Muscle of leg (tissue), 11 donors: ENCODE measurements around the gene KIRREL2. TPM values are rescaled to one million over a fixed set of nuclear protein-coding genes. Genes with fewer than 3 reads are reported as not detected.
A peak's percentile ranks its signal among the peaks of the same experiment; 100 is the strongest.
"Not testable (repeated sequence)": the region's sequence is repeated elsewhere in the genome, so short reads cannot be mapped to it uniquely, and the experiment has no call there.

Experiments
- DNase-seq: peaks from one replicate; pipeline ENCODE4 v3.0.0; 2013
- H3K27ac ChIP-seq: one replicate; pipeline ENCODE4 v1.5.1; 2013; ENCODE audit warnings: mild to moderate bottlenecking, low read length, control low read depth
- H3K27me3 ChIP-seq: one replicate; pipeline ENCODE4 v1.6.1; 2013; ENCODE audit warnings: low read length; ENCODE audit not compliant: control insufficient read depth, insufficient read depth
- H3K36me3 ChIP-seq: one replicate; pipeline ENCODE4 v1.6.1; 2013; ENCODE audit warnings: low read length; ENCODE audit not compliant: control insufficient read depth, insufficient read depth
- H3K4me1 ChIP-seq: one replicate; pipeline ENCODE4 v1.6.1; 2013; ENCODE audit warnings: low read length; ENCODE audit not compliant: control insufficient read depth, insufficient read depth
- H3K4me3 ChIP-seq: one replicate; pipeline ENCODE4 v1.5.1; 2013; ENCODE audit warnings: low read length, control low read depth
- H3K9me3 ChIP-seq: replicated peaks from 2 replicates; pipeline ENCODE4 v1.6.1; 2013; ENCODE audit warnings: low read depth, low read length; ENCODE audit not compliant: control insufficient read depth
- WGBS: methylation state at CpG from one replicate; pipeline ENCODE4 v1.1.5; 2013; ENCODE audit warnings: missing lambda C conversion rate; ENCODE audit not compliant: insufficient coverage; 5-methylcytosine and 5-hydroxymethylcytosine counted together
- polyA plus RNA-seq, 8 donors: library from polyadenylated mRNA; unstranded; fragments of 120-200 nt; gene quantifications; one replicate each; pipeline versions ENCODE4 v1.2.1 to v1.2.3, GENCODE V29; 2013; ENCODE audit warnings: inconsistent platforms in 1 of 8, low replicate concordance in 1 of 8; ENCODE audit not compliant: insufficient read length in 8 of 8, insufficient read depth in 1 of 8
- total RNA-seq: library from RNA; stranded (reverse); fragments of 120-200 nt; gene quantifications from one replicate; pipeline ENCODE4 v1.2.4, GENCODE V29; 2013

KIRREL2 gene
- total and polyA plus RNA-seq, 9 donors: 0.28 to 1.0 (median 0.48) TPM

- Histone ChIP-seq H3K4me3 (peak overlapping the region; percentile 21), H3K4me1 (peaks cover 20% of the 10 kb centered on the region), H3K9me3 (no peaks in the 10 kb centered on the region), H3K27me3 (peaks cover 41% of the 10 kb centered on the region), H3K36me3 (no peaks in the 10 kb centered on the region), H3K27ac (no peak overlapping the region)
- WGBS: 0% methylated on average over 10 of the region's 15 CpGs
- no peak for DNase-seq
These were observed 12.2 kb downstream of the KIRREL2 start for GRCh38 chr19:35868823-35869326.

GRCh38 chr19:35869327-35870123 lies 12.8 kb downstream of the KIRREL2 start:
- DNase-seq: peak; percentile 59
- Histone ChIP-seq H3K36me3 (no peaks in the 10 kb centered on the region), H3K27me3 (peaks cover 38% of the 10 kb centered on the region), H3K9me3 (no peaks in the 10 kb centered on the region), H3K4me1 (peaks cover 20% of the 10 kb centered on the region), H3K4me3 (peak overlapping the region; percentile 4), H3K27ac (no peak overlapping the region)
- WGBS: 1% methylated on average over 48 of the region's 51 CpGs

- not testable (repeated sequence) for DNase-seq, H3K27ac ChIP-seq, H3K4me3 ChIP-seq, H3K9me3 ChIP-seq, H3K36me3 ChIP-seq
- H3K27me3 ChIP-seq: peaks cover 38% of the 10 kb centered on the region
- 37% methylated on average over 24 of the region's 26 CpGs for WGBS
- peaks cover 20% of the 10 kb centered on the region for H3K4me1 ChIP-seq
These were observed 13.5 kb downstream of the KIRREL2 start for GRCh38 chr19:35870124-35870736.

- peaks cover 20% of the 10 kb centered on the region for H3K4me1 ChIP-seq
- H3K27me3 ChIP-seq: peaks cover 38% of the 10 kb centered on the region
- 70% methylated on average over 9 of the region's 12 CpGs for WGBS
These were observed 14.1 kb downstream of the KIRREL2 start for GRCh38 chr19:35870798-35871197.

GRCh38 chr19:35871611-35872010 lies 14.9 kb downstream of the KIRREL2 start:
- Histone ChIP-seq H3K36me3 (no peaks in the 10 kb centered on the region), H3K4me1 (peaks cover 20% of the 10 kb centered on the region), H3K4me3 (no peak overlapping the region), H3K9me3 (no peaks in the 10 kb centered on the region), H3K27me3 (peaks cover 37% of the 10 kb centered on the region), H3K27ac (no peak overlapping the region)
- 94% methylated on average over 5 of the region's 12 CpGs for WGBS
- no peak for DNase-seq

More at GRCh38 chr19:35870798-35871197, 14.1 kb downstream of the KIRREL2 start:
- Histone ChIP-seq H3K4me3 (no peak overlapping the region), H3K36me3 (no peaks in the 10 kb centered on the region), H3K27ac (no peak overlapping the region), H3K9me3 (no peaks in the 10 kb centered on the region)
- DNase-seq: no peak

GRCh38 chr19:35872180-35872579 lies 15.5 kb downstream of the KIRREL2 start:
- 25% methylated on average over 1 of the region's 5 CpGs for whole genome bisulfite sequencing
- no peak for DNase-seq
- Histone ChIP-seq H3K9me3 (no peaks in the 10 kb centered on the region), H3K4me3 (no peak overlapping the region), H3K27ac (no peak overlapping the region), H3K4me1 (peaks cover 20% of the 10 kb centered on the region), H3K27me3 (peaks cover 32% of the 10 kb centered on the region), H3K36me3 (no peaks in the 10 kb centered on the region)

GRCh38 chr19:35874392-35874930 lies 17.8 kb downstream of the KIRREL2 start:
- peaks cover 14% of the 10 kb centered on the region for H3K27me3 ChIP-seq
- H3K4me3 ChIP-seq: no peak overlapping the region
- H3K9me3 ChIP-seq: no peaks in the 10 kb centered on the region
- no peaks in the 10 kb centered on the region for H3K36me3 ChIP-seq
- DNase-seq: no peak
- H3K27ac ChIP-seq: no peak overlapping the region
- H3K4me1 ChIP-seq: peaks cover 10% of the 10 kb centered on the region
- 90% methylated on average over 31 of the region's 32 CpGs for WGBS

- no peaks in the 10 kb centered on the region for H3K9me3 ChIP-seq
- no peak overlapping the region for H3K27ac ChIP-seq
- no peaks in the 10 kb centered on the region for H3K27me3 ChIP-seq
- H3K4me3 ChIP-seq: no peak overlapping the region
- H3K4me1 ChIP-seq: peaks cover 4% of the 10 kb centered on the region
- no peak for DNase-seq
- WGBS: 28% methylated on average over 13 of the region's 23 CpGs
- H3K36me3 ChIP-seq: no peaks in the 10 kb centered on the region
These were observed 22.4 kb downstream of the KIRREL2 start for GRCh38 chr19:35879068-35879467.

GRCh38 chr19:35879770-35880317 lies 23.1 kb downstream of the KIRREL2 start:
- Histone ChIP-seq H3K27me3 (no peaks in the 10 kb centered on the region), H3K36me3 (no peaks in the 10 kb centered on the region), H3K4me3 (no peak overlapping the region), H3K4me1 (peaks cover 4% of the 10 kb centered on the region), H3K9me3 (no peaks in the 10 kb centered on the region), H3K27ac (peak overlapping the region; percentile 35)
- DNase-seq: peak; percentile 93
- 0% methylated on average over 16 of the region's 28 CpGs for WGBS
